PC-3 (cell line): ENCODE measurements around the gene PREX1.

Experiments
- EZH2phosphoT487 ChIP-seq: fragments of 300-600 bp; sonication (generic); IDR thresholded peaks from 2 replicates; pipeline ENCODE4 v1.6.1; 2018; ENCODE audit warnings: mild to moderate bottlenecking, antibody characterized with exemption, low read length, borderline replicate concordance
- TF ChIP-seq, protein P1 (sequence below): fragments of 300-600 bp; sonication (generic); conservative IDR thresholded peaks from 2 replicates; pipeline ENCODE4 v1.5.1; 2017; ENCODE audit warnings: antibody characterized with exemption, low read depth, mild to moderate bottlenecking, low read length

- TF ChIP-seq, protein P1, sequence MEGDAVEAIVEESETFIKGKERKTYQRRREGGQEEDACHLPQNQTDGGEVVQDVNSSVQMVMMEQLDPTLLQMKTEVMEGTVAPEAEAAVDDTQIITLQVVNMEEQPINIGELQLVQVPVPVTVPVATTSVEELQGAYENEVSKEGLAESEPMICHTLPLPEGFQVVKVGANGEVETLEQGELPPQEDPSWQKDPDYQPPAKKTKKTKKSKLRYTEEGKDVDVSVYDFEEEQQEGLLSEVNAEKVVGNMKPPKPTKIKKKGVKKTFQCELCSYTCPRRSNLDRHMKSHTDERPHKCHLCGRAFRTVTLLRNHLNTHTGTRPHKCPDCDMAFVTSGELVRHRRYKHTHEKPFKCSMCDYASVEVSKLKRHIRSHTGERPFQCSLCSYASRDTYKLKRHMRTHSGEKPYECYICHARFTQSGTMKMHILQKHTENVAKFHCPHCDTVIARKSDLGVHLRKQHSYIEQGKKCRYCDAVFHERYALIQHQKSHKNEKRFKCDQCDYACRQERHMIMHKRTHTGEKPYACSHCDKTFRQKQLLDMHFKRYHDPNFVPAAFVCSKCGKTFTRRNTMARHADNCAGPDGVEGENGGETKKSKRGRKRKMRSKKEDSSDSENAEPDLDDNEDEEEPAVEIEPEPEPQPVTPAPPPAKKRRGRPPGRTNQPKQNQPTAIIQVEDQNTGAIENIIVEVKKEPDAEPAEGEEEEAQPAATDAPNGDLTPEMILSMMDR = no peak
- no peak for TF ChIP-seq EZH2phosphoT487
These were observed 36.1 kb downstream of the PREX1 start for GRCh38 chr20:48791666-48792071.
